ENCODE measurements around the gene ROR1. TPM values are rescaled to one million over a fixed set of nuclear protein-coding genes. Genes with fewer than 3 reads are reported as not detected.

Gene ROR1
- total RNA-seq, 1 experiment from 2014 or later: 56.3 TPM

DNA sequence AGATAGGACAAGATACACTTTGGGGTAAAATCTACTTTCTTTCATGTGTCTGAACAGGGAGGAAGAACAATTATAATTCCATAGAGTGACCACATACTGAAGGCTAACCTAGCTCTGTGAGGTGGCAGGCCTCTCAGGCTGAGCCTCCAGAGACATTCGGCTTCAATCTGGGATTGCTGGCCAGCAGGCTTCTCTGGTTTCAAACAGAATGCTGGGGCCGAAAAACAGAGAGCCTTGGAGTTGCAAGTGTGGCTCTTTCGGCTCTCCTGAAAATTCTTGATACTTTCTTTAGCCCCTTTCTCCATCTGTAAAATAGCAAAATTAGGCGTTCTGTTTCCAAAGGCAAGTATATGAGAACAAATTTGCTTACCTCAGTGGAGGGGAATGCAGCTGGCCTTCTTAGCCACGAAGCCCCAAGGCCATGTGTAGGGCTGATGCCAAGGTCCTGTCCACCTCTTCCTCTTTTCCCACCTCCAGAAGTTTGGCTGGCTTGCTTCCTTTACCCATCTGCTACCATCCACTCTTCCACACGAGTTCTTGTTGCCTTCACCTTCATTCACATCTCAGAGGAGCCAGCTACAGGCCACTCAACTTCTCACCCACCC is 399.6 kb downstream of the ROR1 start (continued):
- no peak for TF ChIP-seq SMAD4 (CRISPR knock-in tag; IDR thresholded peaks at IDR 0.05)

- no peak overlapping the region for H3K27ac Mint-ChIP-seq
- POLR2A ChIA-PET: no interaction called here
- H3K4me3 Mint-ChIP-seq: no peak overlapping the region
- TF ChIP-seq FOXP1 (CRISPR knock-in tag; IDR thresholded peaks at IDR 0.05; ENCODE audit: borderline replicate concordance) (no peak), SMAD3 (CRISPR knock-in tag; IDR thresholded peaks at IDR 0.05; ENCODE audit: borderline replicate concordance) (no peak), TP53 (CRISPR knock-in tag; IDR thresholded peaks at IDR 0.05) (no peak), ZNF416 (CRISPR knock-in tag; IDR thresholded peaks at IDR 0.05) (no peak), NR2C2 (CRISPR knock-in tag; IDR thresholded peaks at IDR 0.05) (no peak), NFE2L1 (CRISPR knock-in tag; IDR thresholded peaks at IDR 0.05) (no peak), ATF1 (CRISPR knock-in tag; IDR thresholded peaks at IDR 0.05) (no peak), RORB (CRISPR knock-in tag; IDR thresholded peaks at IDR 0.05) (no peak), ZNF425 (CRISPR knock-in tag; conservative IDR thresholded peaks at IDR 0.05) (no peak), NR1H2 (CRISPR knock-in tag; IDR thresholded peaks at IDR 0.05) (no peak), EMX1 (CRISPR knock-in tag; IDR thresholded peaks at IDR 0.05) (no peak), GTF2I (CRISPR knock-in tag; conservative IDR thresholded peaks at IDR 0.05) (no peak)
- TF ChIP-seq, protein P1, sequence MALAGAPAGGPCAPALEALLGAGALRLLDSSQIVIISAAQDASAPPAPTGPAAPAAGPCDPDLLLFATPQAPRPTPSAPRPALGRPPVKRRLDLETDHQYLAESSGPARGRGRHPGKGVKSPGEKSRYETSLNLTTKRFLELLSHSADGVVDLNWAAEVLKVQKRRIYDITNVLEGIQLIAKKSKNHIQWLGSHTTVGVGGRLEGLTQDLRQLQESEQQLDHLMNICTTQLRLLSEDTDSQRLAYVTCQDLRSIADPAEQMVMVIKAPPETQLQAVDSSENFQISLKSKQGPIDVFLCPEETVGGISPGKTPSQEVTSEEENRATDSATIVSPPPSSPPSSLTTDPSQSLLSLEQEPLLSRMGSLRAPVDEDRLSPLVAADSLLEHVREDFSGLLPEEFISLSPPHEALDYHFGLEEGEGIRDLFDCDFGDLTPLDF (CRISPR knock-in tag; IDR thresholded peaks at IDR 0.05): no peak
- TF ChIP-seq, protein P2, sequence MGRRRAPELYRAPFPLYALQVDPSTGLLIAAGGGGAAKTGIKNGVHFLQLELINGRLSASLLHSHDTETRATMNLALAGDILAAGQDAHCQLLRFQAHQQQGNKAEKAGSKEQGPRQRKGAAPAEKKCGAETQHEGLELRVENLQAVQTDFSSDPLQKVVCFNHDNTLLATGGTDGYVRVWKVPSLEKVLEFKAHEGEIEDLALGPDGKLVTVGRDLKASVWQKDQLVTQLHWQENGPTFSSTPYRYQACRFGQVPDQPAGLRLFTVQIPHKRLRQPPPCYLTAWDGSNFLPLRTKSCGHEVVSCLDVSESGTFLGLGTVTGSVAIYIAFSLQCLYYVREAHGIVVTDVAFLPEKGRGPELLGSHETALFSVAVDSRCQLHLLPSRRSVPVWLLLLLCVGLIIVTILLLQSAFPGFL (CRISPR knock-in tag; IDR thresholded peaks at IDR 0.05; ENCODE audit: borderline replicate concordance): no peak
- ATAC-seq (no peak), DNase-seq (ENCODE audit: low spot score) (no peak)
- peaks cover 5% of the 10 kb centered on the region for H3K9me3 Mint-ChIP-seq
- CTCF ChIA-PET: interaction anchor here (1.4 kb wide), 1 partner anchor 484 kb away, joined by 5 read pairs; no protein-coding TSS in a partner anchor
- peaks cover 40% of the 10 kb centered on the region for H3K4me1 Mint-ChIP-seq
- H3K36me3 Mint-ChIP-seq: peaks cover 34% of the 10 kb centered on the region
- no peaks in the 10 kb centered on the region for H3K27me3 Mint-ChIP-seq (ENCODE audit: low read depth)
These were observed 401.8 kb downstream of the ROR1 start for GRCh38 chr1:64175639-64176038.

DNA sequence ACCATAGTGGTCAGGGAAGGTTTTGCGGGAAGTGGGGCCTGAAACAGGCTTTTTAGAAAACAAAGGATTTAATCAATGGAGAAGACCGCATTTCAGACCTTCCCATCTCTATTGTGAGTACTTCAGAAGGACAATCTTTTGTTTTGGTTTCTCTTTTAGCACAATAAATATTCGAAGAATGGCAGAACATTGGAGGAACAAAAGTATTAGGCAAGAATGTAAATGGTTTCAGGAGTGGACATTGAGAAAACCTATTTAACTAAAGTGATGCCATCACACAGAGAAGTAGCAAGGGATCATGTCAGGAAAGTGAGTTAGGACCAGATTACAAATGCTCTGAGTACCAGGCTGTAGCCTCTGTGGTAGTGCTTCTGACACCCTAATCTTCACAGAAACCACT is 402.8 kb downstream of the ROR1 start:
- POLR2A ChIA-PET: no interaction called here
- Mint-ChIP-seq H3K27me3 (ENCODE audit: low read depth) (no peaks in the 10 kb centered on the region), H3K27ac (peak overlapping the region; percentile 18; the same call in 1 of the 2 replicates), H3K4me3 (no peak overlapping the region), H3K36me3 (peaks cover 27% of the 10 kb centered on the region), H3K9me3 (no peaks in the 10 kb centered on the region), H3K4me1 (peaks cover 29% of the 10 kb centered on the region)
- TF ChIP-seq ZNF121 (CRISPR knock-in tag; IDR thresholded peaks at IDR 0.05) (no peak), ZBTB21 (CRISPR knock-in tag; IDR thresholded peaks at IDR 0.05; ENCODE audit: borderline replicate concordance) (no peak), GABPB1 (CRISPR knock-in tag; IDR thresholded peaks at IDR 0.05) (no peak), SMAD4 (CRISPR knock-in tag; IDR thresholded peaks at IDR 0.05) (no peak)
- TF ChIP-seq, protein P3, sequence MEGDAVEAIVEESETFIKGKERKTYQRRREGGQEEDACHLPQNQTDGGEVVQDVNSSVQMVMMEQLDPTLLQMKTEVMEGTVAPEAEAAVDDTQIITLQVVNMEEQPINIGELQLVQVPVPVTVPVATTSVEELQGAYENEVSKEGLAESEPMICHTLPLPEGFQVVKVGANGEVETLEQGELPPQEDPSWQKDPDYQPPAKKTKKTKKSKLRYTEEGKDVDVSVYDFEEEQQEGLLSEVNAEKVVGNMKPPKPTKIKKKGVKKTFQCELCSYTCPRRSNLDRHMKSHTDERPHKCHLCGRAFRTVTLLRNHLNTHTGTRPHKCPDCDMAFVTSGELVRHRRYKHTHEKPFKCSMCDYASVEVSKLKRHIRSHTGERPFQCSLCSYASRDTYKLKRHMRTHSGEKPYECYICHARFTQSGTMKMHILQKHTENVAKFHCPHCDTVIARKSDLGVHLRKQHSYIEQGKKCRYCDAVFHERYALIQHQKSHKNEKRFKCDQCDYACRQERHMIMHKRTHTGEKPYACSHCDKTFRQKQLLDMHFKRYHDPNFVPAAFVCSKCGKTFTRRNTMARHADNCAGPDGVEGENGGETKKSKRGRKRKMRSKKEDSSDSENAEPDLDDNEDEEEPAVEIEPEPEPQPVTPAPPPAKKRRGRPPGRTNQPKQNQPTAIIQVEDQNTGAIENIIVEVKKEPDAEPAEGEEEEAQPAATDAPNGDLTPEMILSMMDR (IDR thresholded peaks at IDR 0.05): no peak
- ATAC-seq (no peak), DNase-seq (ENCODE audit: low spot score) (no peak)
- CTCF ChIA-PET: interaction anchor here (1.3 to 1.4 kb wide), 2 partner anchors 13 to 485 kb away, joined by 5 read pairs; no protein-coding TSS in a partner anchor
